HCT116 (cell line): ENCODE measurements around the gene KATNAL2. TPM values are rescaled to one million over a fixed set of nuclear protein-coding genes. Genes with fewer than 3 reads are reported as not detected.

Experiments used
- ATAC-seq: fragments of 200-7000 bp; cut with Tn5 transposase; 2 replicates; pipeline ENCODE4 v1.9.1; 2020; ENCODE audit warnings: mild to moderate bottlenecking, moderate library complexity
- BruUV-seq: library from RNA; stranded (reverse); fragments of 400-500 nt; replicated peaks from 2 replicates; lab custom pipeline; 2021; lab: Mats Ljungman, UMichigan
- CTCF ChIA-PET: fragments of 300-600 bp; sonication (Branson Sonifier 250); formaldehyde crosslinking; loops from one replicate; lab custom pipeline; 2021; ENCODE audit warnings: antibody characterized with exemption; lab: Charles Lee
- POLR2A ChIA-PET: fragments of 300-600, 350-600 bp; sonication (Branson Sonifier 250); formaldehyde crosslinking; loops from one replicate; lab custom pipeline; 2021; ENCODE audit warnings: antibody characterized with exemption; lab: Charles Lee
- RAD21 ChIA-PET, 2 experiments: fragments of 300-600 bp; sonication (Branson Sonifier 250); formaldehyde crosslinking; loops; one replicate each; lab custom pipeline; 2023; ENCODE audit warnings: low total read pairs in 2 of 2; ENCODE audit not compliant: uncharacterized antibody in 2 of 2, unreplicated experiment in 2 of 2, low non-redundant PET in 1 of 2; lab: Charles Lee
- DNase-seq: peaks from one replicate; pipeline ENCODE4 v3.0.0-alpha.2; 2010; ENCODE audit warnings: low read depth, low spot score
- H2AFZ ChIP-seq: fragments of 200-600 bp; shearing (Covaris generic), sonication (generic); 2 replicates; pipeline ENCODE4 v1.6.1; 2017; ENCODE audit warnings: low read depth, mixed run types, mixed read lengths, antibody characterized with exemption, low read length; ENCODE audit not compliant: poor library complexity, severe bottlenecking
- H3K27ac ChIP-seq: 2 replicates; pipeline ENCODE4 v1.5.1; 2012; ENCODE audit warnings: low read depth, low read length
- H3K27me3 ChIP-seq: fragments of 200-600 bp; sonication (generic); 2 replicates; pipeline ENCODE4 v1.6.1; 2016; ENCODE audit warnings: mixed run types, low read length, mixed read lengths; ENCODE audit not compliant: insufficient read depth
- H3K36me3 ChIP-seq, 2 experiments: fragments of 200-500 bp in 1 of 2; fragments of 200-600 bp in 1 of 2; sonication (Bioruptor generic) in 1 of 2; sonication (generic) in 1 of 2; 2 replicates each; pipeline versions ENCODE4 v1.5.1 to v1.6.1; 2014 to 2016; ENCODE audit warnings: low read length in 2 of 2, inconsistent platforms in 1 of 2, mixed read lengths in 1 of 2, mixed run types in 1 of 2; ENCODE audit not compliant: insufficient read depth in 2 of 2, control insufficient read depth in 1 of 2
- H3K4me1 ChIP-seq, 2 experiments: fragments of 200-600 bp in 1 of 2; sonication (generic) in 1 of 2; 2 replicates each; pipeline versions ENCODE4 v1.5.1 to v1.6.1; 2012 to 2017; ENCODE audit warnings: low read length in 2 of 2, inconsistent platforms in 1 of 2, mild to moderate bottlenecking in 1 of 2, mixed read lengths in 1 of 2, mixed run types in 1 of 2, moderate library complexity in 1 of 2; ENCODE audit not compliant: insufficient read depth in 2 of 2, control insufficient read depth in 1 of 2
- H3K4me2 ChIP-seq: fragments of 200-600 bp; sonication (generic); 2 replicates; pipeline ENCODE4 v1.6.1; 2017; ENCODE audit warnings: mixed run types, low read length, mixed read lengths
- H3K4me3 ChIP-seq, 2 experiments: fragments of 200-600 bp in 1 of 2; sonication (generic) in 1 of 2; replicated peaks in 1 of 2; 2 replicates each; pipeline ENCODE4 v1.5.1; 2011 to 2016; ENCODE audit warnings: low read length in 2 of 2, control low read depth in 1 of 2, low read depth in 1 of 2, mild to moderate bottlenecking in 1 of 2, mixed read lengths in 1 of 2, mixed run types in 1 of 2
- H3K79me2 ChIP-seq: fragments of 200-600 bp; sonication (generic); 2 replicates; pipeline ENCODE4 v1.6.1; 2017; ENCODE audit warnings: mild to moderate bottlenecking, mixed run types, low read length, moderate library complexity, mixed read lengths; ENCODE audit not compliant: insufficient read depth
- H3K9ac ChIP-seq: fragments of 200-600 bp; sonication (generic); 2 replicates; pipeline ENCODE4 v1.6.1; 2016; ENCODE audit warnings: low read length, mixed read lengths
- H3K9me2 ChIP-seq: fragments of 200-600 bp; sonication (generic), shearing (Covaris generic); 2 replicates; pipeline ENCODE4 v1.6.1; 2017; ENCODE audit warnings: mixed run types, mild to moderate bottlenecking, moderate library complexity; ENCODE audit not compliant: insufficient read depth
- H3K9me3 ChIP-seq, 2 experiments: fragments of 200-500 bp in 1 of 2; fragments of 200-600 bp in 1 of 2; sonication (Bioruptor generic) in 1 of 2; sonication (generic) in 1 of 2; 2 replicates each; pipeline ENCODE4 v1.6.1; 2014 to 2017; ENCODE audit warnings: low read length in 2 of 2, mixed read lengths in 2 of 2, inconsistent platforms in 1 of 2, low read depth in 1 of 2, mild to moderate bottlenecking in 1 of 2, mixed run types in 1 of 2, moderate library complexity in 1 of 2; ENCODE audit not compliant: control insufficient read depth in 1 of 2, insufficient read depth in 1 of 2
- H4K20me1 ChIP-seq: fragments of 200-600 bp; sonication (generic), shearing (Covaris generic); 2 replicates; pipeline ENCODE4 v1.6.1; 2017; ENCODE audit warnings: mixed run types, mild to moderate bottlenecking, moderate library complexity; ENCODE audit not compliant: insufficient read depth
- CBX3 ChIP-seq: IDR thresholded peaks from 2 replicates; pipeline ENCODE4 v1.6.1; 2012; ENCODE audit warnings: low read depth
- CEBPB ChIP-seq: IDR thresholded peaks from 2 replicates; pipeline ENCODE4 v1.6.1; 2012; ENCODE audit warnings: low read depth
- FOSL1 ChIP-seq: IDR thresholded peaks from 2 replicates; pipeline ENCODE4 v1.6.1; 2012; ENCODE audit warnings: low read depth
- JUND ChIP-seq: IDR thresholded peaks from 2 replicates; pipeline ENCODE4 v1.6.1; 2012
- POLR2A ChIP-seq: IDR thresholded peaks from 2 replicates; pipeline ENCODE4 v1.7.0; 2011; ENCODE audit warnings: borderline replicate concordance; ENCODE audit not compliant: insufficient read depth, insufficient read length; ENCODE audit errors: extremely low read depth
- POLR2AphosphoS5 ChIP-seq: IDR thresholded peaks from 2 replicates; pipeline ENCODE4 v1.6.1; 2011; ENCODE audit warnings: mild to moderate bottlenecking, low read depth, low read length, moderate library complexity
- RAD21 ChIP-seq: IDR thresholded peaks from 2 replicates; pipeline ENCODE4 v1.6.1; 2012; ENCODE audit warnings: low read depth, mild to moderate bottlenecking
- SIN3A ChIP-seq: IDR thresholded peaks from 2 replicates; pipeline ENCODE4 v1.6.1; 2012; ENCODE audit warnings: low read depth
- SP1 ChIP-seq: IDR thresholded peaks from 2 replicates; pipeline ENCODE4 v1.6.1; 2012; ENCODE audit warnings: low read depth
- YY1 ChIP-seq: IDR thresholded peaks from 2 replicates; pipeline ENCODE4 v1.6.1; 2011; ENCODE audit warnings: low read length, low read depth, moderate library complexity, mild to moderate bottlenecking; ENCODE audit not compliant: insufficient replicate concordance; ENCODE audit errors: extremely low read depth
- ZNF274 ChIP-seq: fragments of 200-500 bp; sonication (Bioruptor generic); IDR thresholded peaks from 2 replicates; pipeline ENCODE4 v1.6.1; 2014; ENCODE audit warnings: mild to moderate bottlenecking, low read depth, low read length, inconsistent platforms
- intact Hi-C: fragments of 100-400 bp; cut with micrococcal nuclease; formaldehyde crosslinking; loops from 2 replicates; pipeline ENCODE4 v1.10.0; 2022
- total RNA-seq: library from RNA; stranded (reverse); gene quantifications from one replicate; pipeline ENCODE4 v1.2.1, GENCODE V29; 2021; ENCODE audit not compliant: unreplicated experiment
- TF ChIP-seq, protein P1 (sequence below): IDR thresholded peaks from 2 replicates; pipeline ENCODE4 v1.6.1; 2012
- TF ChIP-seq, protein P2 (sequence below): IDR thresholded peaks from 2 replicates; pipeline ENCODE4 v1.6.1; 2012; ENCODE audit warnings: low read depth
- TF ChIP-seq, protein P3 (sequence below): IDR thresholded peaks from 2 replicates; pipeline ENCODE4 v1.6.1; 2012

The KATNAL2 gene
- total RNA-seq, 1 experiment from 2014 or later, result 2.0 TPM

DNA sequence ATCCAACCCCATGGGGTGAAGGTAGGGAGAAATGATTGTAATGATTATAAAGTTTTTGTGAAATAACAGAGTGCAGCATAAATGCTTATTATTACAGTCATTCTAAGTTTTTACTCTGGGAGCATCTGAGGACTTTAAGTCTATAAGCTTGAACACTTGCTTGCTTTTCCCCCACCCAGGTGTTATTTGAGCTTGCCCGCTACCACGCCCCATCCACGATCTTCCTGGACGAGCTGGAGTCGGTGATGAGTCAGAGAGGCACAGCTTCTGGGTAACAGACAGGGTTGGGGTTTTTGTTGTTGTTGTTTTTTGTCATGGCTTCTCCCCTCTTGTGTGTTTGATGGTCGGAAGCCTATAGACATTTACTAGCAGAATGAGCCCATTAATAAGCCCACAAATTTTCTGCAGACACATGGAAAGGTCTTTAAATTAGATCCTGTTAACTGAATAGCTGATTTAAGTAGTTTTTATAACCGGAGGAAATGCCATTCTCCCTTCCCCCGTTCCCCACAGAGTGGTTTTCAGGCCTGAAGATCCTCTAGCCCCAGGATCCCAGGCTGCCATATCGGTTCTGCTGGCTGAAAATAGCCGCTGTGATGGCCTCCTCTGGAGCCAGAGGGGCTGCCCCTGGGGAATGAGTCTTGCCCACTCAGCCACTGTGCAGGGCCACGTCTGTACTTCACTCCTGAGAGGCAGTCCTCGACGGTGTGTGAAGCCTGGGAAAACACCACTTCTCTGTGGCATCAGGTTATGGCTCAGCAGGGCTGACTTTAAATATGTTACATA is 157.9 kb downstream of the KATNAL2 start:
- H3K9me2 ChIP-seq, result no peaks in the 10 kb centered on the region
- ATAC-seq, result peak; percentile 99
- H3K9ac ChIP-seq, result peak overlapping the region; percentile 34
- peak overlapping the region; percentile 24 for H2AFZ ChIP-seq
- peak overlapping the region; percentile 10 to 44 for H3K4me3 ChIP-seq
- peak; percentile 57 for DNase-seq
- ChIA-PET CTCF (interaction anchor here (0.9 kb wide), 1 partner anchor 130 kb away, joined by 5 read pairs; no protein-coding TSS in a partner anchor), RAD21 (no interaction called here), POLR2A (no interaction called here)
- H3K27me3 ChIP-seq, result no peaks in the 10 kb centered on the region
- BruUV-seq, result TSS peak; percentile 95
- H4K20me1 ChIP-seq, result no peaks in the 10 kb centered on the region
- H3K4me2 ChIP-seq, result peak overlapping the region; percentile 73
- TF ChIP-seq POLR2AphosphoS5 (peak; percentile 70), FOSL1 (peak; percentile 68), SP1 (peak; percentile 50), CBX3 (no peak), SIN3A (no peak), RAD21 (no peak), POLR2A (peak; percentile 34), CEBPB (no peak), ZNF274 (no peak), JUND (peak; percentile 70), YY1 (peak; percentile 60)
- TF ChIP-seq, protein P1, sequence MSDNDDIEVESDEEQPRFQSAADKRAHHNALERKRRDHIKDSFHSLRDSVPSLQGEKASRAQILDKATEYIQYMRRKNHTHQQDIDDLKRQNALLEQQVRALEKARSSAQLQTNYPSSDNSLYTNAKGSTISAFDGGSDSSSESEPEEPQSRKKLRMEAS, result no peak
- TF ChIP-seq, protein P2, sequence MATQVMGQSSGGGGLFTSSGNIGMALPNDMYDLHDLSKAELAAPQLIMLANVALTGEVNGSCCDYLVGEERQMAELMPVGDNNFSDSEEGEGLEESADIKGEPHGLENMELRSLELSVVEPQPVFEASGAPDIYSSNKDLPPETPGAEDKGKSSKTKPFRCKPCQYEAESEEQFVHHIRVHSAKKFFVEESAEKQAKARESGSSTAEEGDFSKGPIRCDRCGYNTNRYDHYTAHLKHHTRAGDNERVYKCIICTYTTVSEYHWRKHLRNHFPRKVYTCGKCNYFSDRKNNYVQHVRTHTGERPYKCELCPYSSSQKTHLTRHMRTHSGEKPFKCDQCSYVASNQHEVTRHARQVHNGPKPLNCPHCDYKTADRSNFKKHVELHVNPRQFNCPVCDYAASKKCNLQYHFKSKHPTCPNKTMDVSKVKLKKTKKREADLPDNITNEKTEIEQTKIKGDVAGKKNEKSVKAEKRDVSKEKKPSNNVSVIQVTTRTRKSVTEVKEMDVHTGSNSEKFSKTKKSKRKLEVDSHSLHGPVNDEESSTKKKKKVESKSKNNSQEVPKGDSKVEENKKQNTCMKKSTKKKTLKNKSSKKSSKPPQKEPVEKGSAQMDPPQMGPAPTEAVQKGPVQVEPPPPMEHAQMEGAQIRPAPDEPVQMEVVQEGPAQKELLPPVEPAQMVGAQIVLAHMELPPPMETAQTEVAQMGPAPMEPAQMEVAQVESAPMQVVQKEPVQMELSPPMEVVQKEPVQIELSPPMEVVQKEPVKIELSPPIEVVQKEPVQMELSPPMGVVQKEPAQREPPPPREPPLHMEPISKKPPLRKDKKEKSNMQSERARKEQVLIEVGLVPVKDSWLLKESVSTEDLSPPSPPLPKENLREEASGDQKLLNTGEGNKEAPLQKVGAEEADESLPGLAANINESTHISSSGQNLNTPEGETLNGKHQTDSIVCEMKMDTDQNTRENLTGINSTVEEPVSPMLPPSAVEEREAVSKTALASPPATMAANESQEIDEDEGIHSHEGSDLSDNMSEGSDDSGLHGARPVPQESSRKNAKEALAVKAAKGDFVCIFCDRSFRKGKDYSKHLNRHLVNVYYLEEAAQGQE, result no peak
- TF ChIP-seq, protein P3, sequence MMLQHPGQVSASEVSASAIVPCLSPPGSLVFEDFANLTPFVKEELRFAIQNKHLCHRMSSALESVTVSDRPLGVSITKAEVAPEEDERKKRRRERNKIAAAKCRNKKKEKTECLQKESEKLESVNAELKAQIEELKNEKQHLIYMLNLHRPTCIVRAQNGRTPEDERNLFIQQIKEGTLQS, result no peak
- peak overlapping the region; percentile 41 for H3K27ac ChIP-seq
- intact Hi-C loops, result no loop called here
- peaks cover 14 to 15% of the 10 kb centered on the region in 2 experiments for H3K4me1 ChIP-seq
- H3K79me2 ChIP-seq, result no peaks in the 10 kb centered on the region
- no peaks in the 10 kb centered on the region for H3K9me3 ChIP-seq
- H3K36me3 ChIP-seq, result no peaks in the 10 kb centered on the region
